HG02870 (cell line): ENCODE results near the gene THAP10.

Experiments
- ATAC-seq: cut with Tn5 transposase; IDR thresholded peaks from one replicate; pipeline ENCODE4 v1.9.1; 2021; ENCODE audit warnings: mild to moderate bottlenecking, moderate library complexity; ENCODE audit not compliant: unreplicated experiment

THAP10 gene

DNA sequence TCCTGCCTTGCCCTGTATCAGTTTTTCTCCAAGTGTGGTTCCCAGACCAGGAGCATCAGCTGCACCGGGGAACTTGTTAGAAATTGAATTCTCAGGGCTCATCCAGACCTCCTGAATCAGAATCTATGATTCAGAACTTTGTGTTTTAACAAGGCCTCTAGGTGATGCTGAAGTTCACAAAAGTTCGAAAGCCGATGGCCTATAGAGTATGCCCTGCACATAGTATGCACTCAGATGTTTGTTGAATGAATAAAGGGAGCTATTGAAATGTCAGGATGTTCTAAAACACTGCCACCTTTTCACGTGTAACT, 37.6 kb downstream of the THAP10 start:
- no peak for ATAC-seq

DNA sequence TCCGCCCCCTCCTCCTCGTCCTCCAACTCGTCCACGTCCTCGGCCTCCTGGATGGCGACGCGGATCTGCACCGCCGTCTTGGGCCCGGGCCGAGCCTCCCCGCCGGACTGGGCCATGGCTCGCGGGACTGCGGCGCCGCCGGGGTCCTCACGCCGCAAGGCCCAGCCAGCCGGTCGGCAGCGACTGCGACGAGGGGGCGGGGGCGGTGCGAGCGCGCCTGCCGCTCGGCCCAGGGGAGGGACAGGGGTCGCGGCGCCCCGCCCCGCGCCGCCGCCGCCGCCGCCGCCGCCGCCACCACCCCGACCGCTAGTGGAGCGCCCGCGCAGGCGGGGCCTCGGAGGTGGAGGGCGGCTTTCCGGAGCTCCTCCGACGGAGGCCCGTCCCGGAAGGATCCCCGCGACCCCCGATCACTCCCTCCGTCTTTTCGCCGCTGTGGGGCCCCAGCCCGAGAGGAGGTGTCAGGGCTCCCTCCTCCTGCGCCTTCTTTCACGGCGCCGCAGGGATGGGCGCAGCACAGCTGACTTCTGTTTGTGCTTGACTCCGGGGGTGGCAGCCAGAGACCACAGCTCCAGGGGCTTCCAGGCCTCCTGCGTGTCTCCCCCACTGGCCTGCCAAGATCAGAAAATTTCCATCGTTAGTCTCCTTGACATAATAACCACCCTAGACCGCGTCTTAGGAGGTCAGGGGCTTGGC, 38.1 kb downstream of the THAP10 start, which contains the start of gene LARP6:
Gene LARP6 (minus strand): TSS at position 185 of the 693 bp plus-strand sequence. CDS start 69 bp downstream, at position 116.
- no peak for ATAC-seq

DNA sequence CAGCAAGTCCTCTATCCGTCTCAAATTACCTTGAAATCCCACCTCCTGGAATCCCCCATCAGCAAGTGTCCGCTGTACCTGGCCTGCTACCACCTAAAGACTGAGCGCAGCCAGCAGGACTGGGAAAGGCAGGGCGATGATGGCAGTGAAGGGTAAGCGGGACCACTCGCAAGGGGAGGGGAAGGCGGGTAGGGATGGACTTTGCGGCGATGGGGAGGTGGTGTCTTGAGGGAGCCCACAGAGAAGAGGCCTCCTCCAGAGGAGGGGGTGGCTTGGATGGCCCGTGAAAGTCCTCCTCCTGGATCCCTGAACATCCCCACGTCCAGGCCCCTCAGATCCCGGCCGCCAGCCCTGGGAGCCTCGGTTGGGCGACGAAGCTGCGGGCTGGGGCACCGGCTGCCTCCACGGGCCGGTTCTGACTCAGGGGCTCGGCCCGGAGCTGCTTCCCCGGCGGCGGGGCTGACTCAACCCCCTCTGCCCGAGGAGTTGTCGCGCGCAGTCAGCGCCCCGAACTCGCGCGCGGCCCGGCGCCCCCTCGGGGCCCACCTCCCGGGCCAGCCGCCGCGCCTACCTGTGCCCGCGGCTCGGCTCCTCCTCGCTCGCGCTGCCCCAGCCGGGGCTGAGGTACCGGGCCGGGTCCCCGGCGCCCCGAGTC, 38.8 kb downstream of the THAP10 start:
- ATAC-seq, result no peak

DNA sequence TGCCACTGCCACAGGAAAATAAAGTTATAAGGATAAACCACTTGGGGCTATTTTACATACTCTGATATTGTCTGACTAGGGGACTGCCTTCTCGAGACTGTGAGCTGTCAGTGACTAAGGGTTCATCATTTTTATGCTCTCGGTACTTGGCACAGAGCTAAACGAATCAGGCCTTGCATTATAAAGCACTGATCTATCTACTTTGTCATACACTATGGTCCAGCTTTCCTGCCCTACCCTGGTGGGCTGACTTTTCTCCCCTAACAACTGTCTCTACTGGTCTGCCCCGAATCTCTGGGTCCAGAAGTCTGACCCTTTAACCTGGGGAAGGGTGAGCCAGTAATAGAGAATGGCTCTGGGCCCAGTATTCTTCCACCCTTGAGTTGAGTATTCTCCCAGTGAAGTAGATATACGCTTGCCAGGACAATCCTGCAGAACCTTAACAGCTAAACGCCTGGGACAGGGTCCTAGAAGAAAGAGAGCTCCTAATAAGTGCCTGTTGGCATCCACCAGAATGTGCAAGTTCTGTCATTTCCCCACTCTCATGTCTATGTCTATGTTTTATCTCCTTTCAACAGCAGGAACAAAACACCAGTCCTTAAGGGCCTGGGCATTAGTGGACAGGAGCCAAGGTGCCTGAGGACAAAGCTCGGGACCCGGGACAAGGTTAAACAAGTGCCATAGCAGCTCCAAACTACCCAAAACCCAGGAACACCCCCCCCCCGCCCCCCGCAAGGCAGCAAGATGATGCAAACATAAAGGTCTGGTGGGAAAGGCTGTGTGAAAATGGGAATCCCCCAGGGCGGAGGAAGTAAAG, 39.5 kb downstream of the THAP10 start:
- ATAC-seq, result no peak

DNA sequence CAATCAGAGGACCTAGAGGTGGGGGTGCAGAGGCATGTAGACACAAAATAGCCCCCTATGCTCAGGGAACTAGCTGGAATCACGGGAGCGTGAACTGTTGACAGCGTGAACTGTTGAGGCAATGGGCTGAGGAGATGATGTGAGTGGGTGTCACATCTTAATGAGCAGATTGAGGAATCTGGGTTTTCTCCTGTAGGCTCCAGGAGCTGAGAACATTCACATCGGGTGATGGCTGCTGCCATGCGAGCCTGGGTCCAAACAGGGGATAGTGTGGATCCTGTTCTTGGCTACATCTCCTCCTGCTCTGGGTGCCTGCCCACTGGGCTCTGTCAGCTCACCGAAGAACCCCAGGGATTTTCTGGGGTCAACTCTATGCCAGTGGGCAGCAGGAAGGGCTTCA, 40.3 kb downstream of the THAP10 start:
- ATAC-seq, result no peak

DNA sequence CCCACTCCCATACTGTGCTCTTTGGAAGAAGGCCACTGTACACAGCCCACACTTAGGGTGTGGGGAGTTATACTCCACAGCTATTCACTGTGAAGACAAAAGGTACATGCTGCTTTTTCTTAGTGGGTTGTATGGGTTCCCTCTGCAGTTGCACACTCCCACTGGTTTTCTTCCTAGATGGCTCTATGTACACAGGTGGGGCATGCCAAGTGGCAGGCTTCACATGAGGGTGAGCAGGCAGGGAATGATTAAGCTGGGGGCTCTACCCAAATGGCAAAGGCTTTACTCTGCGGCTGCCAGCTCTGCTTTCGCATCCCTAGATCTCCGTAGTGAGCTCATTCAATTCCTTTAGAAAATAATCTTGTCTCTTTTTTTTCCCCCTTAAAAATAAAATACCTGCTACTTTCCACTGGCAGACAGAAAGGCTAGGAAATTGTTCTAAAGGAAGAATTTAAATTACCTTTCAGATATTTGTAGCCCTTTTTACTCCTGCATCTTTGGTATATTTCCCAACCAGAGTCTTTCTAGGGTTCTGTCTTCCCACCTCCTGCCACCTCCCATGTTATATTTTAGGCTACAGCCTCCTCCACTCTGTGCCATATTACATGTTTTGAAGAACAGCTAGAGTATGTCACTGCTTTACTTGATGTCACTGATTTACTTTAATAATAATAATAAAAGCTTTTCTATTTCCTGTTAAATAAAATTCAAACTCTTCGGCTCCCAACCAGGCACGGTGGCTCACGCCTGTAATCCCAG, 46.5 kb downstream of the THAP10 start:
- no peak for ATAC-seq

DNA sequence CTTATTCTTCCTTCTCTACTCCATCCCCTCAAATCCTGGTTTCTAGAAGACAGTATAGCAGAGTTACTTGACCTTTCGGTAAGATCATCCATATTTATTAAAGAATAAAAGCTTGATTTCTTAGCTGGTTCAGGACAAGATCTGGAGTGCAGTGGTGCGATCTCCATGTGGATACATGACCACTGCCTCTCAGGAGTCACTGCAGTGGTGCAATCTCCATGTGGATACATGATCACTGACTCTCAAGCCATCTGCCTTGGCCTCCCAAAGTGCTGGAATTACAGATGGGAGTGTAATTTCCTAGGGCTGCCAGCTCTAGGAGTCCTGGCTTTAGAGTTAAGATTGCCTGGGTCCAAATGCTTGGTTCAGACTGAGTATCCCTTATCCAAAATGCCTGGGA, 54.8 kb downstream of the THAP10 start:
- no peak for ATAC-seq

DNA sequence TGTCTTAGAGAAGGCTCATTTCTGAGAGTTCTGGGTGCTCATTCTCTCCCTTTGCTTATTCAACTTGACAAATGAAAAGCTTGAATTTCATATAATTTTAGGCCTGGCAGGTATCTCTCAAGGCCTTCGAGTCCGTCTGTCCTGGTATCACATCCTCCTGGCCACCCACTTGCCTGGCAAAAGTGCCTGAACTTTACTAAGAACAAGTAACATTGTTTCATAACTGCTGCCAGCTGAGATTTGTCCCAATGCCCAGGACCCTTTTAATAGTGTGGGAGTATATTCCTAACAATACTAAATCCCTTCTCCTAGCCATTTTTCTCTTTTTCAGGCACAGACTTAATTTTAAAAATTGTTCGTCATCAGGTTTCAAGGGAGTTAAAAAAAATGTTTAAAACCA, 56.4 kb downstream of the THAP10 start:
- ATAC-seq, result no peak

DNA sequence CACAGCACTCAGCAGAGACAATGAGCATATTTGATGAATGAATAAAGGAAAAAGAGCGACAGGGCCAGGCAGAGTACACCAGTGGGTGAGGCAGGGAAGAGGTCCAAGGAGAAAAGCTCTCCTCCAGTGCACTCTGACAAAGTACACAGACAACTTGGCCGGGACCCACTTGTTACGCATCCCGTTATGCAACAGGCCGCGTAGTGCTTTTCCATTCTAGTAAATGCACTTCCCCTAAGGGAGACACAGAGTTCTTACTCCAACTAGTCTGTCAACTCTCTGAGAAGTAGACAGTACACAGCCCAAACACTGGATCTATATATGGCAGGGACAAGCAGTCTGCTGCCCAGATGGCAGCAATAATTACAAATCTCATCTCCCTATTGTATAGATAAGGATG, 56.8 kb downstream of the THAP10 start:
- no peak for ATAC-seq

DNA sequence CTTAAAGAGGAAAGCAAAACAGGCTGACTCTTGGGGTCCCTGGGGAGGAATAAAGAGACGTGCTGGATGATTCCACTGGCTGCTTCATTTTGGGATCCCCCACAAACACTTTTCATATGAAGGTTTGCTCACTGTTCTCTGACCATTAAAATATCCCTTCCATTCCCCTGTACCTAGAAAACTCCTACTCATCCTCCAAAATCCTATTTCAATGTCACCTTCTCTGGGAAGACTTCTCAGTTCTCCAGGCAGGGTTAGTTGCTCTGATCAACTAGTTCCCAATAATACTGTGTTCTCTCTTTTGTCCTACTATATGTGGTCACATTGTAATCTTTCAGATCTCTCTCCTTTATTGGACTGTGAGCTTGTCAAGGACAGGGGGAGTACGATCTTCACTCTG, 57.2 kb downstream of the THAP10 start:
- ATAC-seq, result no peak

DNA sequence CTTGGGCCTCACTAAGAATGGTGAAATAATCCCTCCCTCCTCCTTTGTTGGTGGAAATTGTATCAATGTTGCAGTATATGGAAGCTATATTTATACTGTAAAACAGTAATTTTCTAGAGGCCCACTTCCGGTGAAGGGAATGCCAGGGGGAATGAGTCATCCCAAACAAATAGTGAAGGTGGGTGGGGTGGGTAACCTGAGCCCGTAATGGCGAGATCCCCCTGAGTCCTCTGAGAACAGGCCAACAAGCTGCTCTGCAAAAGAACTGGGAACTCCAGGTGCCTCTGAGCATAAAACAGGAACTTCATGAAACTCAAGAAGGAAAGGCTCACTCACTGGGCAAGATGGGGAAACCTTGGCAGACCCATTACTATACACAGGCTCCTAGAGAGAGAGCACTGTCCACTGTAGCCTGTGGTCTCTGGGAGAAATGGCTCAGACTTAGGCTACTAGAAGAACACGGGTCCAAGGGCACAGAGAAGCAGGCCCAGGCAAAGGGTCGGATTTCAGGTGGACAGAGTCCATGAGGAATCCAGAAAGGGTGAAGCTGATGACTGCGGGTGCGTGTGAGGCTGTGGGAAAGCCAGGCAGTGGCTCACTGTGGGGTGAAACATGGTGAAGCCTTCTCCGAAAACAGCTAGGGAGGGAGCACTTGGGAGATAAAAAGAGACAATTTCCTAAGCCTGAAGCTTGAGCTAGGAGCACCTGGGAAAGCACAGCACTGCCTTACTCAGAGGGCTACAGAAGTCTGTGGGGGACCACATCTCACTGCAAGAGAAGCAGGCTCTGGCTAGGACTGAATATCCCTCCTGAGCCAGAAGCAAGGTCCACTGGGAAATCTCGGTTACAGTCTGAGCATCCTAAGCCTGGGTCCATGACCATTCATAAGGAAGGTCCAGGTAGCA, 58.1 kb downstream of the THAP10 start:
- ATAC-seq, result no peak

DNA sequence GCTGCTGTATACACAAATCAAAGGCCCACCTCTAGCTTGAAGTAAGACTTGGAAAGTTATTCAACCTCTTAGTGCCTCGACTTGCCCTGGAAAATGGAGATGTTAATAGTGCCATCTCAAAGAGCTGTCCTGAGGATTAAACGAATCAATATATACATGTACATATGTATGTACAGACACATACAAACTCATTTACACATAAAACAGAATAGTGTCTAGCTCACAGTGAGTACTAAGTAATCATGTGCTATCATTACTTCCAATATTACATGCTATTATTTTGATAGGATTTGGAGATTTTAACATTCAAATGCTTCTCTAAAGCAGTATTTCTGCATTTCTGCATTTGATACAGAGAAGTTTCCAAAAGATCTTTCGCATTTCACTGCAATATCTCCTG, 58.8 kb downstream of the THAP10 start:
- ATAC-seq, result no peak

DNA sequence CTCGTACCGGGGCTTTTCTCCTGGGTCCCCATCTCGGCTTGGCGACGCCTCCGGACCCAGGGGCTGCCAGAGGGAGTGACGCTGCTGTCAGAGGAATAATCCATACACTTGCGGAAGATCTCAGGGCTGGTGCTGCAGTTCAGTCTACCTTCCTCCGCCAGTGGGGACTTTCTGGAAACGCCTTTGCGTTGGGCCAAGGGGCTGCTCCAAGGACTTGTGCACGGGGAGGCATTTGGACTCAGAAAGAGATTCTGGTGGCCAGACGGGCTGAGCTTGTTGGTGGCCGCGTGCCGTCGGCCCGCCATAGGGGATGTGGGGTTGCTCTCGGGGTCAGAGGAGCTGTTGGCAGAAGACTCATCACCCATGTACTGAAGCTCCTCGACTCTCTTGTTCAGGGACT, 60.1 kb downstream of the THAP10 start:
- no peak for ATAC-seq
